Measurements from ENCODE around the gene UGCG. TPM values are rescaled to one million over a fixed set of nuclear protein-coding genes. Genes with fewer than 3 reads are reported as not detected.
"Not testable (repeated sequence)": the region's sequence is repeated elsewhere in the genome, so short reads cannot be mapped to it uniquely, and the experiment has no call there.

Gene UGCG
- total RNA-seq, 2 donors from 2014 or later = 17.1 to 26.2 TPM

- no peak overlapping the region for H3K4me3 ChIP-seq
- 65 to 71% methylated on average over 7 of the region's 7 CpGs for WGBS, 2 donors
- no peak for TF ChIP-seq CTCF (IDR thresholded peaks at IDR 0.05)
- no peak for TF ChIP-seq POLR2A (IDR thresholded peaks at IDR 0.05)
- peak; percentile 19 to 69 (median 47) for DNase-seq
- no peaks in the 10 kb centered on the region for H3K27me3 ChIP-seq
- H3K36me3 ChIP-seq (replicated peaks in 1 of 2; ENCODE audit: insufficient read depth in 1 of 2, low read depth in 2 of 2) = no peaks in the 10 kb centered on the region
- H3K27ac ChIP-seq = peak overlapping the region in 1 of 4 donors; percentile 1
- H3K9me3 ChIP-seq = no peaks in the 10 kb centered on the region
- H3K4me1 ChIP-seq = peaks cover 44% of the 10 kb centered on the region
- intact Hi-C loops (cut with DNase I) = no loop called here
- peak; percentile 56 for ATAC-seq
Observed at GRCh38 chr9:111959468-111960359, 63.1 kb downstream of the UGCG start.

- ATAC-seq; H3K36me3 ChIP-seq (replicated peaks in 1 of 2; ENCODE audit: insufficient read depth in 1 of 2, low read depth in 2 of 2); H3K4me3 ChIP-seq; intact Hi-C loops (cut with DNase I); H3K27me3 ChIP-seq; H3K9me3 ChIP-seq; DNase-seq: not testable (repeated sequence)
- WGBS, 2 donors = 70 to 81% methylated on average over 4 of the region's 4 CpGs
- Histone ChIP-seq H3K27ac (peak overlapping the region in 1 of 4 donors; percentile 68), H3K4me1 (peaks cover 51% of the 10 kb centered on the region)
Observed at GRCh38 chr9:111960485-111960884, 63.9 kb downstream of the UGCG start.

GRCh38 chr9:111961009-111961408 lies 64.4 kb downstream of the UGCG start:
- Histone ChIP-seq H3K9me3 (no peaks in the 10 kb centered on the region), H3K27me3 (no peaks in the 10 kb centered on the region), H3K27ac (peak overlapping the region in 2 of 4 donors; percentile 63 to 68), H3K4me3 (no peak overlapping the region), H3K4me1 (peaks cover 56% of the 10 kb centered on the region), H3K36me3 (replicated peaks in 1 of 2; ENCODE audit: insufficient read depth in 1 of 2, low read depth in 2 of 2) (no peaks in the 10 kb centered on the region)
- WGBS, 2 donors = 16 to 30% methylated on average over 2 of the region's 2 CpGs
- DNase-seq = no peak
- ATAC-seq = no peak
- intact Hi-C loops (cut with DNase I) = no loop called here
- no peak for TF ChIP-seq CTCF (IDR thresholded peaks at IDR 0.05)
- no peak for TF ChIP-seq POLR2A (IDR thresholded peaks at IDR 0.05)

- Histone ChIP-seq H3K9me3 (no peaks in the 10 kb centered on the region), H3K4me1 (peaks cover 56% of the 10 kb centered on the region), H3K36me3 (replicated peaks in 1 of 2; ENCODE audit: insufficient read depth in 1 of 2, low read depth in 2 of 2) (no peaks in the 10 kb centered on the region), H3K4me3 (no peak overlapping the region), H3K27ac (peak overlapping the region in 2 of 4 donors; percentile 63 to 68), H3K27me3 (no peaks in the 10 kb centered on the region)
- intact Hi-C loops (cut with DNase I) = no loop called here
- TF ChIP-seq CTCF (IDR thresholded peaks at IDR 0.05) = no peak
- TF ChIP-seq POLR2A (IDR thresholded peaks at IDR 0.05) = no peak
- 21 to 53% methylated on average over 5 of the region's 5 CpGs for WGBS, 2 donors
- peak; percentile 62 to 75 (median 65) for DNase-seq
- ATAC-seq = peak; percentile 78
Observed at GRCh38 chr9:111961575-111961974, 65.0 kb downstream of the UGCG start.

GRCh38 chr9:111962021-111962420 lies 65.4 kb downstream of the UGCG start:
- no peaks in the 10 kb centered on the region for H3K9me3 ChIP-seq
- no peak for ATAC-seq
- no peaks in the 10 kb centered on the region for H3K36me3 ChIP-seq (replicated peaks in 1 of 2; ENCODE audit: insufficient read depth in 1 of 2, low read depth in 2 of 2)
- H3K4me1 ChIP-seq = peaks cover 56% of the 10 kb centered on the region
- intact Hi-C loops (cut with DNase I) = no loop called here
- DNase-seq = no peak
- H3K27ac ChIP-seq = peak overlapping the region in 2 of 4 donors; percentile 63 to 68
- TF ChIP-seq POLR2A (IDR thresholded peaks at IDR 0.05) (no peak), CTCF (IDR thresholded peaks at IDR 0.05) (no peak)
- H3K27me3 ChIP-seq = no peaks in the 10 kb centered on the region
- WGBS, 2 donors = 74 to 75% methylated on average over 6 of the region's 6 CpGs
- H3K4me3 ChIP-seq = no peak overlapping the region
